Embryonic facial prominence (tissue), 1 donor: Measurements from ENCODE around the gene CLRN1.

Source experiments
- DNase-seq: peaks from one replicate; pipeline ENCODE4 v3.0.0-alpha.2; 2016; ENCODE audit errors: extremely low spot score

The CLRN1 gene

GRCh38 chr3:150876611-150877265, 95.8 kb downstream of the CLRN1 start:
- DNase-seq = no peak
